HG03439 (cell line): ENCODE measurements around the gene NINJ1.

Experiments
- ATAC-seq: cut with Tn5 transposase; IDR thresholded peaks from one replicate; pipeline ENCODE4 v1.9.1; 2021; ENCODE audit warnings: mild to moderate bottlenecking, moderate library complexity; ENCODE audit not compliant: unreplicated experiment

Gene NINJ1

DNA sequence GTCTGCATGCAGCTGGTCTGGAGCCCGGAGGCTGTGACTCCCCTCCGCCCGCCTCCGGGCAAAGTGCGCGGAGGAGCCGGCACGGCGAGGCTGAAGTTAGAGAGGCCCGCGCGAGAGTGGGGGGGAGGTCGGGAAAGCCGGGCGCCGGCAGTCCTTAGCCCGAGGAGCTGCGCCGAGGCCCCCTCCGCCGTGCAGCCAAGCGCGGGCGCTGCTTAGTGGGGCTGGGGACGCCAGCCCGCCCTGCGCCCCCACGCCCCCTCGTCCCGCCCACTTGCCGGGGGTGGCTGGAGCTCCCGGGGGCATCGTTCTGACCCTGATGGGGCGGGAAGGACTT, 403 bp downstream of the NINJ1 start:
- ATAC-seq: peak; percentile 46

DNA sequence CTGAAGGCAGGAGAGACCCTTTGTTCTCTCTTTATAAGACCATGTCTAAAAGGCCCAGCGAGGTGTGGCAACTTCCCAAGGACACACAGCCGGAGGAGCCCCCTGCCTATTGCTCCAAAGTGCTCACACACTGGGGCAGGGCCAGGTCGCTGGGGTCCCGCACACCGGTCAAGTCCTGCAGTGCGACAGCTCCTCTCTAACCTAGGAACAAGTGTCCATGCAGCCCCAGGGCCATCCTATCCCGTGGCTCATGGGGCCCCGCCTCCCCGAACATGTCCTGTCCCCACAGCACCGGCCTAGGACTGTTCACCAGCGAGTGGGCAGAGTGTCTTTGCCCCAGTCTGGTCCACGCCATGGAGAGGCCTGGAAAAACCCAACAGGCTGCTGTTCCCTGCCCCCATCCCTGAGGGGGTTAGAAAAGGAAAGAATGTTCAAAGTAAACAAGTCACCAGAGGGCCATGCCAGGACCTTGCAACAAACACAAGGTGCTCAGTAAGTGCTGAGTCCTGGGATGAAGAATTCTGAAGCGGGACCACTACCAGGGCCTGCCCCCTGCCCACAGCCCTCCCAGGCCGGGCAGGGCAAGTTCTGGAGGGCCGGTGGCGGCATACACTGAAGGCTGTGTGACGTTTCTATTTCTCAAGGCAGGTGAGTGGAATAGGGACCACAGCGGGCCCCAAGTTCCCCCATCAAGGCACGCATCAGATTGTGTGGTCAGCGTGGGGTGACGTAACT, 938 bp downstream of the NINJ1 start:
- ATAC-seq: no peak

DNA sequence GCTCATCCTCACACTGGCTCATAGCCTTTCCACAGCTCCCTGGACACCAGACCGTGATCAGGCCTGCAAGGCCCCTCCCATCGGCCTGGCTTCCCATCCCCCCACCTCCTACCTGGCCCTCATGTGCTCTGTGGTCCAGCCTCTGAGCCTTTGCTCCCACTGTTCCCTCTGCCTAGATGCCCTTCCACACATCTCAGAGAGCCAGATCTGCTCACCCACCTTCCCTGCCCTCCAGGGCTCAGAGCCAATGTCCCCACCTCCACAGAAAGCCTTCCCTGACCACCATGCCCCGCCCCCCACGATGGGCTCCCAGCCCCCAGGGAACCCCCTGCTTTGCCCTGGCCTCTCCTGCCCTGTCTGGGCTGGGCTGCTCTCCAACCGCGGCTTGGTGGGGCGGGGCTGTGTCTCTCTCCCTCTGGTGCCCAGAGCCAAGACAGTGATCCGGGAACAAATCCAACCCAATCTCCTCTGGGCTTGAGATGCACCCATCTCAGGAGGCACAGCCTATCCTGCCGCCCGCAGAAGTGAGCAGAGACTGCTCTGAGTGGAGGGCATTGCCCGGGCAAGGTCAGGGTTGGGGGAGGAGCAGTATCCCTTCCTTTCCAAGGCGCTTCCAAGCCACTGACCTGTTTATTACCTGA, 1.6 kb downstream of the NINJ1 start:
- no peak for ATAC-seq

DNA sequence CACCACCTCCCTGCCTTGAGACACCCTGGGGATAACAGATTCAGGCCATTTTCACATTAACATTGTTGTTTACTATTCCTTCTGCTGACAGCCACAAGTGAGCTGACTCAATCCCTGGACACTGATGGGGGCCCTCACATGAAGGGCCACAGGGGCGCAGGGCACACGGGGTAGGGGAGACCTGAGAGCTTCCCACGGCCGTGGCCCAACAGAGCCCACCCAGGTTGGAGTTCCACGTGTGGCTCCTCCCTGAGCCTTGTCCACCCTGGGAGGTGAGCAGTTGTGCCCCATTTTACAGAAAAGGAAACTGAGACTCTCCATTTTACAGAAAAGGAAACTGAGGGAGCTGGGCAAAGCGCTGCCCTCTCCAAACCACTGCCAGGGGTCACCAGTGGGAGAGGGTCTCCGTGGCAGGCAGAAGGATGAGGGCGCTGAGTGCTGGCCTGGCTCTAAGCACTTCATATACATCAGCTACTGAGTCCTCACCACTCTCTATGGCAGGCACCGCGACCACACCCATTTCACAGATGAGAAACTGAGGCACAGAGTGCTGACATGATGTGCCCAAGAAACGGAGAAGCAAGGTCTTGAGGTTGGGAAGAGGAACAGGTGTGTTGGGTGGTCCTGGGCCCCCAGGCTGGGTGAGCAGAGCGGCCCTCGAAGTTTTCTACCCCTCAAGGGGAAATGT, 2.3 kb downstream of the NINJ1 start:
- ATAC-seq: no peak

DNA sequence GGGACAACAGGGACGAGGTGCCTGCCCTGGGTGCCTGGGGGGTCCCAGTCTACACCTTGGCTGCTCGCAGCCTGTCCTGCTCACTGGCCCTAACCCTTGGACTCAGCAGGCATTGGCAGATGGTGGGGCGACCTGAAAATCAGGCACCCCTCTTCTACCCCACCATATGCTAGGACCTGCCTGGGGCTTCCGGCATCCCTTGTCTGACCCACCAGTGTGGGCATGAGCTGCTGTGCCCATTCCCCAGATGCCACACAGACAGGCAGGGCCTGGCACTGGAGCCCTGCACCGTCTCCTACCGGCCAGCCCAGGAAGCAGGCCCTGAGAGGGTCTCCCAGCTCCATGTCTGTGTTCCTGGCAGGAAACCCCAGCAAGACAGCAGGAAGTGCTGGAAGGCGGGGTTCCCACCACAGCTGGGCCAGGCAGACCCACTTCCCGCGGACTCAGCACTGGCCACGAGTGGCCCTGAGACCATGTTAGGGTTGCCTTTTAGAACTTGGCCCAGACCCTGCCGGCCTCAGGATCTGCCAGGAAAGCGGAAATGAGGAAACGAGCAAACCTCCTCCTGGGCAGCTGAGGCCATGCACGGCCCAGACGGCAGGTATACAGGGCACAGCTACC, 3.1 kb downstream of the NINJ1 start:
- ATAC-seq: no peak

DNA sequence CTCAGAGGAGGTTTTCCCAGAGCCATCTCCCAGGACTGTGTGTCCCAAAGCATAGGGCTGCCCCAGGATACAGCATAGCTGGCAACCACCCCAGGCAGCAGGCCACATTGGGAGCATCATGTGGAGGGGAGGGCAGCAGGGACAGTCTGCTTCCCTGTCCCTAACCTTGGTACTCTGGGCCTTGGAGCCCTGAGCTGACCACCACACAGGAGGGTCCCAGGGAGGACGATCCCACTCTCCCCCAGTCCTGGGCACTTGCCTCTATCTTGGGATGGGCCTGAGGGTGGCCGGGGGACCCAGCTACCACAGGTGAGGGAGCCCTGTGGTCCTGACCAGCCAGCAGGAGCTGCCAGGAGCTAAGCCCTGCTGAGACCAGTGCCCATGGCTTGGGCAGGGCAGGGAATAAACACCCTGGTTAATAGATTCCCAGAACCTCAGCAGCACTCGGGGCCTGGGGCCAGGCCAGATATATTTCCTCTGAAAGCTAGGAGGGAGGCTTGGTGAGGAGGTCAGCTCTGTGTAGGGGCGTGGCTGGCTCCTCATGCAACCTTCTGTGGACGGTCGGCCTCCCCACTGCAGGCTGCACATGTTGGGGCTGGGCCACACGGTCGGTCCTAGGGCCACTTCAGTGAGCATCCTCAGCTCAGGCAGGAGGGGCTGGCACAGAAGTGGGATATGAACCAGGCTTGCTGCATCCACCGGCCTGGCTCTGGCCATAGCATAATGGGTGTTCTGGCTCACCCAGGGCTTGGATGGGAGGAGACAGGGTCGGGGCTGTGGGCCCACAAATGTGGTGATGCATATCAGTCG, 4.2 kb downstream of the NINJ1 start:
- ATAC-seq: no peak

DNA sequence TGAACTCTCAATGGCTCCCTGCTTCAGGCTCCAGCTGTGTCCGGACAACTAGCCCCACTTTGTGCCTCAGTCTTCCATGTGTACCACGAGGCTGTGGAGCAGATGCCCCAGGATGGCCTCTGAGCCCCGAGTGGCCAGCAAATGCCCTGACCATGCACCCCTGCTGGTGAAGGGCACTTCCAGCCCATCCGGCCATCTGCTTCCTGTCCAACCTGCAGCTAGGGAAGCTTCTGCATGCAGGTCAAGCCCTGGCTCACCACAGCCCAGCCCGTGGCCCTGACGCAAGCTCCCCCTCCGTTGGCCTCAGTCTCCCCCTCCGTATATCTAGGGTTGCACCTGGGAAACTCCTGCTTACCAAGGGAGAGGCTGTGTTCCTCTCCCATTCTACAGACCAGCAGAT, 4.8 kb downstream of the NINJ1 start:
- no peak for ATAC-seq

DNA sequence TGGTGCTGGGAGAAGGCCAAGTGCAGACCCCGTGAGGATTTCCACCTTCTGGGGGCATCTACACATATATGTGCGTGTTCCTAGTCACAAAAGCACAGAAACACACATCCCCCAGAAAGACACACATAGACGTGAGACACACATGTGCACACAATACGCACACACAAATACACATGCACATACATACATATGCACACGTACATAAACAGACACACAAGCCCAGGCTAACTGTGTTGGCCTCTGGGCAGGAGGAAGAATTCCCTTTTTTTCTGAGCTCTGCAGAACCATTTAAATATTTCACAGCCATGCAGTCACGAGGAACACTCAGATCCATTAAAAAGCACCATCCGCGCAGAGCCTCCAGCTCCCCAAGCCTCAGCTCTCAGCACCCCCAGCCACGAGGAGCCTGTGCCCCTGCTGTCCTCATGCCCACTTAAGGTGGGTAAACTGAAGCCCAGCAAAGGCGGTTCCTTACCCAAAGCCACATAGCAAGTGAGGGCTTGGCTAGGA, 5.3 kb downstream of the NINJ1 start:
- no peak for ATAC-seq

DNA sequence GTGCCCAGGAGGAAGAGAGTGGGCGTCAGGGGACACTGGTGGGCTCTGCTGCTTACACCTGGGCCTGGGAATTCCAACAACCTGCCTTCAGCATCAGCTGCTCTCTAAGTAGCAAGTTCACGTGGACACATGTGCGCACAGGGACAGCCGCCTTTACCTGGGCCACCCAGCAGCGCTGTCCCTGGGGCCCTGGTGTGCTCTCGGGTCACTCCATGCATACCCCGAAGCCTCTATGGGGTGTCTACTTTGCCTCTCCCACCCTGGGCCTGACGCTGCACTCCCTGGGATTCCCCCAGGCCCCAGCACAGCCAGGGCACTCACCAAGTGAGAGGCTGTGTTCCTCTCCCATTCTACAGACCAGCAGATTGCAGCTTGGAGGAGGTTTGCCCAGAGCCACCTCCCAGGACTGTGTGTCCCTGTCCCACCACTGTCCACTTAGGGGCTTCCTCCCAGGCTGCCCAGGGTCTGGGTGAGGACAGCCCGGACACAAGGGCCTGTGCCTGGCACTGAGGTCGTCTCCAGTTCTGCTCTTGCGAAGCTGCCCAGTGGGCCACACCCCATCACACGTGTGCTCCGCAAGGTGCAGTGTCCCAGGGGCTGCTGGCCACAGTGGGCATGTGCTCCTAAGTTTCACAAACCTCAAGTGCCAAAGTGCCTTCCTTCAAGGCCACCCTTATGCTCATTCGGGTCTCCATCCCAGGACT, 5.9 kb downstream of the NINJ1 start:
- no peak for ATAC-seq

DNA sequence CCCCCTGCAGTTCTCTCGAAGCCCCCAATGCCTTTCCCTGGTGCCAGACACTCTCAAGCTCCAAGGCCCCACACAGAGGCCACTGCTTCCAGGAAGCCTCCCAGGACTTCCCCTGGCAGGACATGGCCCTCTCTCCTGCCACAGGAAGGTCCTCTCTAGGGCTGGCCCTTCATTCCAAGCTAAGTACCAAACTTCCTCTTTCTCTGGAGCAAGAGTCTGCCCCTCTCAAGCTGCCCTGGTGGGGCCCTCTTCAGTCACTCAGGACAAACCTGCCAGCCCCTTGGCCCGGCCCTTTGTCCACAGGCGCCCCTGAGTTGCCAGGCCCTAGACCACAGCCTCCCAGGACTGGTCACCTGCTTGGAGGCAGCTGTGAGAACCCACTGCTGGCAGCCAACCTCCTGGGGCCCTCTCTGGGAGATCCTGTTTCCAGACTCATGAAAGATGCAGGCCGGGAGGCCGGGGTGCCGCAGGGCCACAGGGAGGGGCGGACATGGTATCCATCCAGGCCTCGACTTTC, 6.6 kb downstream of the NINJ1 start:
- no peak for ATAC-seq

DNA sequence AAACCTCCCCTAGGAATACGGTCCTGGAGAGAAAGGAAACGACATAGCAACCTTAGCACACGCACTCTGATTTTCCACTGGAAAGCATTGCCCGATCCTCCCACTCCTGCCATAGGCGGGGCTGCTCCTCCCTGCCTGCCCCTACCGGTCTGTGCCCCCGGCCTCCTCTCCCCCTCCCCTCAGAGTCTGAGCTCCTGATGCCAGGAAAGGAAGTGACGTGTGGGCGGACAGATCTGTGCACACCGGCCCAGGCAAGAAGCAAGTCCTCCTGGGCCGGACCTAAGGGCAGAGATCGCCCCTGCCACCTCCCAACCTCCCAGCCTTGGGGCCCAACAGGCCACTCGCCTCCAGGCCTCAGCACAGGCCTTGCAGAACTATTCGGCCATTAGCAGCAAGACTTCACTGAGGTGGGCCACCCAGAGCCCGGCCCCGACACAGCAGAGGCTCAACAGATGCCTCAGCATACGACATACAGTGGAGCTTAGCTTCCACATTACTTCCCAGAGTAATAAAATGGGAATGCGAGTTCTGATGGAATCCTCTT, 7.2 kb downstream of the NINJ1 start:
- no peak for ATAC-seq

DNA sequence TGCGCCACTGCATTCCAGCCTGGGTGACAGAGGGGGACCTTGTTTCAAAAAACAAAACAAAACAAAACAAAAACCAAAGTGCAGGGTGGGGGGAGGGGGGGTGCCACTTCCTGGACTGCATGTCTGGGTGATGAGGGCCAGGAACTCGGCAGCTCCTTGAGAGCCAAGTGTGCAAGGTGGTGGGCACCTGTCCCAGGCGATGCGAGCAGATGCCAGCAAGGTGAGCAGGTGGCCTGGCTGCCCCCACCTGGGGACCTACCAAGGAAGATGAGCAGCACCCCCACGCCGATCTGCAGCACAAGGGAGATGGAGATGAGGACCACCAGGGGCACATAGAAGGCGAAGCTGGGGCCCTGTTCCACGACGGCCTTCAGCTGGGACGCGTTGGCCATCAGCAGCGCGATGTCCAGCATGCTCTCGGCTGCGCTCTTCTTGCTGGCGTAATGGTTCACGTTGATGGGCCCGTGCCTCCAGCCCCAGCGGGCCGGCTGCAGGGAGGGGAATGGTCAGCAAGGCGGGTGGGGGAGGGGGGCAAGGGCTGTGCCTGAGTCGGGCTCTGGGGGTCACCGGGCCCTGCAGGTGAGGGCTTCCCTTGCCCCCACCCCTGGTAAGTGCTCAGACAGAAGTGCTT, 7.8 kb downstream of the NINJ1 start:
- ATAC-seq: no peak

DNA sequence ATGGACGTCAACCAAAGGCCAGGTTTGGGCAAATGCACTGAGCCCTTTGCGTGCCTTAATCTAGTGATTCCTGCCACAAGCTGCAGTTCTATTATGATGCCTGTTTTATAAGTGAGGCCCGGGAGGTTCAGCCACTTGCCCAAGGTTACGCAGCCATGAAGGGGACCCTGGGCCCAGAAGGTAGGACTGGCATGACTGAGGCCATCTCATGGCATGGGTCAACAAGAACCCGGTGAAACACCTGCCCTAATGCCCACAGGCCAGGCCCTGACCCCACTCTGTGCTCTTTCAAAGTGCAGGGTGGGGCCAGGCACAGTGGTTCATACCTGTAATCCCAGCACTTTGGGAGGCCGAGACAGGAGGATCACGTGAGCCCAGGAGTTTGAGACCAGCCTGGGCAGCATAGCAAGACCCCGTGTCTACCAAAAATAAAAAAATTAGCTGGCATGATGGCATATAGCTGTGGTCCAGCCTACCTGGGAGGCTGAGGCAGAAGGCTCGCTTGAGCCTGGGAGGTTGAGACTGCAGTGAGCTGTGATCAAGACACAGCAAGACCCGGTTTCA, 8.6 kb downstream of the NINJ1 start:
- no peak for ATAC-seq

DNA sequence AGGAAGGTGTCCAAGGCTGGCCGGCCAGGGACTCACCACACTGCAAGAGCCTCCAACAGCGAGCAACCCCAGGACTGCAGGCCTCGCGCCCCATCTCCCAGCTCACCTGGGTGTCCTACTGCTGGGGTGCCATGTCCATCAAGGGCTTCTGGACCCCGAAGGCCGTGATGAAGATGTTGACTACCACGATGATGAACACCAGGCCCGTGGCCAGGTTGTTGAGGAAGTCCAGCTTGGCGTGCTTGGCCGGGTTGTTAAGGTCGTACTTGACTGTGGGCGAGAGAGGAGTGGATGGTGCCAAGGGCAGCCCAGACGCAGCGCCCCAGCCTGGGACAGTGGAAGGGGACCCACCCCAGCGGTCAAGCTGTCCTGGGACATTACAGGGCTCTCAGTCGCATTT, 9.3 kb downstream of the NINJ1 start:
- ATAC-seq: no peak

DNA sequence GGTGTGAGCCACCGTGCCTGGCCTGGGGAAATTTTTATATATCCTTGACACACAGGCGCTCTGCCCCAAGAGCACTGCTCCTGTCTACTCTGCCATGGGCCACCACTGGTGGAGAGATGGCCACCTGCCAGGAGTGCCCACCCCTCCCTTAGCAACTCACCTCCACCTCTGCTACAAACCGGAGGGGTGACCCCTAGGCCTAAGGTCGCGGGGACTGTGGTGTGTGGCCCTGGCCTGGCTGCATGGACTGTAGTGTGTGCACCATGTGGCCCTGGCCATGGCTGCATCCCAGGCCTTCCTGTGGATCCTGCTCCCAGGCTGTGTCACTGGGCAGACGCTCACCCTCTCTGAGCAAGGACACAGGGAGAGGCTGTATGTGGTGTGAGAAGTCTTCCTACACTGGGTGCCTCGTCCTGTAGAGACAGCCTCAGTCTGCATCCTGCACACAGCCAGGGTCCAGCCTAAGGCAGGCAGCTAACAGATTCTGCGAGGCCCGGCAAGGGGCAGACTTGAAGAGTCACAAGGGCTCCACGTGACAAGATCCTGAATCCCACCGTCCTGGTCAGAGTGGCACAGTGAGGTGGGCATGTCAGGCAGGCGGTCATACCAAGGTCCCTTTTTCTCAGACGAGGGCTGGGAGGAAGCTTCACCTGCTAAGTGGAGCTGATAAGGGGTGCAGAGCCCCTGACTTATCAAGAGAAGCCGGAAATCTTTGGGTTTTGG, 10.3 kb downstream of the NINJ1 start:
- ATAC-seq: no peak

DNA sequence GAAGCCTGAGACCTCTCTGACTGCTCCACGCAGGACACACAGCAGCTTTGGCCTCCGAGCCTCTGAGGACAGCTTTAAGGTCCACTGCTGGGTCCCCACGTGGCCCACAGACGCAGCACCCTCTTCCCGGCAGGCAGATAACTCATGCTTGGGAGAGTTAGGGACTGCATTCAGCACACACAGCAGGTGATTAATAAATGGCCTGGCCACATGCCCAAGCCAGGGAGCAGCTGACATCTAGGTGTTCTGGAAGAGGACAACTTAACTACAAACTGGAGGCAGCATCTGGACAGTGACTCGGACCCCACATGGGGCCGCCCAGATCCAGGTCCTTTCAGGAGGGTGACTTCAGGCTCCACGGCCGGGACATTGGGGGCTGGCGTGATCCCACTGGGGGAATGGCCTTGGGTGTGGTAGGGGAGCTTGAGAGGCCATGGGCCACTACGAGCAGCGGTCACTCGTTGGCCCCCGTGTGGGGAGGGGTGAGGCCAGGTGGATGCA, 11.3 kb downstream of the NINJ1 start:
- no peak for ATAC-seq

DNA sequence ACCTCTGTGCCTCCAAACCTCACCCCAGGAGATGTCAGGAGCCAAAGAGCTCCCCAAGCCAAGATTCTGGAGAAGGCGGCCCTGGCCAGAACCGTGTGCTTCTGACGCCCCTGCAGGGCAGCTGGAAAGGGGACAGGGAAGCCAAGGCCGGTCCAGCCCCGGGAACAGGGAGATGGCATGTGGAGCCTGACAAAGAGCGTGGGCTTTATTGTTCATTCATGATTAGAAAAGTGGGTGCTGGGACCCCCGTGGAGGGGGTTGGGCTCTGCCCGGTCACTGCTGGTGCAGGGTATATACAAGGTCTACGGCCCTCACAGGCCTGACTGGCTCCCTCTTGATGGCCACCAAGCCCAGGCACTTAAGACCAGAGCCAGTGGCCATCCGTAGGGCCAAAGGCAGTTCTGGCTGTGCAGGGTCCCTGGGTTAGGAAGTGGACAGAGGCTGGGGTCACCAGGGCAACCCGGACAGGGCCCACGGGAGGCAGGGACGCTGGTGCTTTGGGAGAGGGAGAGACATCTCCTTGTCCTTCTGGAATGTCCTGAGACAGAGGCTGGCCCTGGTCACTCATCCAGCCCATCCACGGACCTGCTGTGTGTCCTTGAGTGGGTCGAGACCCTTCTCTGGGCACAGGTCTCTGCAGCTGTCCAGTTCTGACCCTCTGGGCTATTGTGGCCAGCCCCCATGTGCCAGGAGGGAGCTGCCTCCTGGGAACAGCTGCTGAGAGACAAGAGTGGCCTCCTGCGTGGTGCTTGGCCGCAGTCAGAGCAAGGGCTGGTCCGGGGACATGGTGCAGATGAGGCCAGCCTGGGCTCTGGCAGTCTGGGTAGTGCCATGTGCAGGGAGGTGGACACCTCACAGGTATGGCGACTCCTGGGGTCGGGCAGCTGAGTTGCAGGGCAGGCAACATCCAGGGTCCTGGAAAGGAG, 12.5 kb downstream of the NINJ1 start:
- no peak for ATAC-seq
